ENCODE measurements around the gene TSTD1.
"Not testable (repeated sequence)": the region's sequence is repeated elsewhere in the genome, so short reads cannot be mapped to it uniquely, and the experiment has no call there.

The TSTD1 gene

DNA sequence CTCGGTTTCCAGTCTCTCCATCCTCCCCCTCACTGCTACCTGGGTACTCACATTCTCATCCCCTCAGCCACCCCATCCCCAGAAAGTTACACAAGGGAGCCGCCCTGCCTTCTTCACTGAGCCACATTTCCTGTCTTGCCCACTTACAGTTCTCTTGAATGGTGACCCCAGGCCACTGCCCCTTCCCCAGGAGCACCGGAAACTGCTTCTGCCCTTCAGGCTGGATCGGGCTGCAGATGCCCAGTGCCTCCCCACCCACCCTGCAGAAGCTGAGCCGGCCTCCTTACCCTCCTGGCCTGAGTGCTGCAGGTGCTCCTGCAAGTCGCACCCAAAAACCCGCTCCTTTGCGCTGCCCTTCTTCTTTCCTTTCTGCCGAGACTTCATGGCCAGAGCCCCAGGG is 30.5 kb upstream of the TSTD1 start:
- TF ChIP-seq, protein P1, sequence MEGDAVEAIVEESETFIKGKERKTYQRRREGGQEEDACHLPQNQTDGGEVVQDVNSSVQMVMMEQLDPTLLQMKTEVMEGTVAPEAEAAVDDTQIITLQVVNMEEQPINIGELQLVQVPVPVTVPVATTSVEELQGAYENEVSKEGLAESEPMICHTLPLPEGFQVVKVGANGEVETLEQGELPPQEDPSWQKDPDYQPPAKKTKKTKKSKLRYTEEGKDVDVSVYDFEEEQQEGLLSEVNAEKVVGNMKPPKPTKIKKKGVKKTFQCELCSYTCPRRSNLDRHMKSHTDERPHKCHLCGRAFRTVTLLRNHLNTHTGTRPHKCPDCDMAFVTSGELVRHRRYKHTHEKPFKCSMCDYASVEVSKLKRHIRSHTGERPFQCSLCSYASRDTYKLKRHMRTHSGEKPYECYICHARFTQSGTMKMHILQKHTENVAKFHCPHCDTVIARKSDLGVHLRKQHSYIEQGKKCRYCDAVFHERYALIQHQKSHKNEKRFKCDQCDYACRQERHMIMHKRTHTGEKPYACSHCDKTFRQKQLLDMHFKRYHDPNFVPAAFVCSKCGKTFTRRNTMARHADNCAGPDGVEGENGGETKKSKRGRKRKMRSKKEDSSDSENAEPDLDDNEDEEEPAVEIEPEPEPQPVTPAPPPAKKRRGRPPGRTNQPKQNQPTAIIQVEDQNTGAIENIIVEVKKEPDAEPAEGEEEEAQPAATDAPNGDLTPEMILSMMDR (conservative IDR thresholded peaks at IDR 0.05; ENCODE audit: control insufficient read depth, insufficient read depth, low read depth, low read length), result no peak
- no peak for DNase-seq (ENCODE audit: low read depth)
- H3K4me3 ChIP-seq (ENCODE audit: control insufficient read depth, low read depth, low read length), result no peak overlapping the region

DNA sequence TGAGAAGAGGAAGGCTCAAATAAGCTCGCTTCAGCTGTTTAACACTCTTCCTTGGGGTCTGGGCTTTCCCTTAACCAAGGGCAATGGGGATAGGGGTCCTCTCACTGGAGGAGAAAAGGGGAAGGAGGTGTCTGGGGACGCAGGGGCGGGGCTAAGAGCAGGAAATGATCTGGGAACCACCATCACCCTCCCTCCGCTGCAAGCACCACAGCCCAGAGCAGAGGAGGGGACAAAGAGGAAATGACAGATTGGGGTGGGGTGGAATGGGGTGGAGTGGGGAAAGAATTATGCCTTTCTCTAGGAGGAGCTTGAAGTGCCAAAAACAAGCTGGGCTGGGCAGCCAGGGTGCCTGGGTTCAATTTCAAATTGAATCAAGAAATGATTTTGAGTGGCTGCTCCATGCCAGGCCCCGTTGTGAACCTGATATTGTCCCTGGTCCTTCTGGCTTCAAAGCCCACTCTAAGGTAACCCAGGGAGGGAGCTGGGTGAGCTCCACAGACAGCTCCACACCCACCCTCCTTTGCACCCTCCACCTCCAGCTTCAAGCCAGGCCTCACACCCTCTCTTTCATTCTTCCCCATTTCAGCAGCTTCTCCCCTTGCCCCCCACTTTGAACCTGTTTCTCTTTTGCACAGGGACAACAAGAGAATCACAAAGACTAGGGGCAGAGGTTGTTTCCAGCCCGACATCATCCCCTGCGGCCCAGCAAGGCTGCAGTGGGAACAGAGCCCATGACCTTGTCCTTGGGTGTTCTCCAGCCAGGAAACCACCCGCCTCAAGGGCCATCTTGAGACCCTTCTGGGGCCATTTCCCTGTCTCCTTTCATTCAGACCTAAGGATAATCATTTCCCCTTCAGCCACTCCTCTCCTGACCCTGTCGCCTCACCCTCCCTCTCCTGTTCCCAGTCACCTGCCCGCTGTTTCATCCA is 29.8 kb upstream of the TSTD1 start:
- H3K4me3 ChIP-seq (ENCODE audit: control insufficient read depth, low read depth, low read length), result no peak overlapping the region
- DNase-seq (ENCODE audit: low read depth), result no peak
- TF ChIP-seq, protein P1 (conservative IDR thresholded peaks at IDR 0.05; ENCODE audit: control insufficient read depth, insufficient read depth, low read depth, low read length), result no peak

DNA sequence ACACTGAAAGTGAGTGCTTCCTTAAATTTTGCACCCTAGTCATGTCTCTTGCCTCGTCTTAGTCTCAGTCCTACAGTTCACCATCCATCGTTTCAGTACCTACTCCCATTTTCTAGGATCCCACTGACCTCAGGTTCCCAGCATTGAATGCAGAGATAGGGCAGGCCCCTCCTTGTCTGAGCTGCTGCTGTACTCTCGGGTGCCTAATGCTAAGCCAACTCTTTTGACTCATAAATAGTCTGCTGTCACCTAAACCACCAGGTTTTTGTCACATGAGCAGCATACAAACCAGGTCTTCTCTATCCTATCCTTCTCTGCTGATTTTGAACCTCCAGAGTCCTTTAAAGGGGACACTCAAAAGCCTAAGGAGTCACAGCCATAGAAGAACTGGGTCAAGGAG is 27.9 kb upstream of the TSTD1 start:
- no peak overlapping the region for H3K4me3 ChIP-seq (ENCODE audit: control insufficient read depth, low read depth, low read length)
- TF ChIP-seq, protein P1 (conservative IDR thresholded peaks at IDR 0.05; ENCODE audit: control insufficient read depth, insufficient read depth, low read depth, low read length), result no peak
- DNase-seq (ENCODE audit: low read depth), result no peak

DNA sequence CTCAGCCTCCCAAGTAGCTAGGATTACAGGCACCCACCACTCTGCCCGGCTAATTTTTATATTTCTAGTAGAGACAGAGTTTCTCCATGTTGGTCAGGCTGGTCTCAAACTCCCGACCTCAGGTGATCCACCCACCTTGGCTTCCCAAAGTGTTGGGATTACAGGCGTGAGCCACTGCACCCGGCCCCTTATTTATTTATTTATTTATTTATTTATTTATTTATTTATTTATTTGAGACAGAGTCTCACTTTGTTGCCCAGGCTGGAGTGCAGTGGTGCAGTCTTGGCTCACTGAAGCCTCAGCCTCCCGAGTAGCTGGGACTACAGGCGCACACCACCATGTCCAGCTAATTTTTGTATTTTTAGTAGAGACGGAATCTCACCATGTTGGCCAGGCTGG is 26.9 kb upstream of the TSTD1 start:
- not testable (repeated sequence) for DNase-seq (ENCODE audit: low read depth); H3K4me3 ChIP-seq (ENCODE audit: control insufficient read depth, low read depth, low read length)

DNA sequence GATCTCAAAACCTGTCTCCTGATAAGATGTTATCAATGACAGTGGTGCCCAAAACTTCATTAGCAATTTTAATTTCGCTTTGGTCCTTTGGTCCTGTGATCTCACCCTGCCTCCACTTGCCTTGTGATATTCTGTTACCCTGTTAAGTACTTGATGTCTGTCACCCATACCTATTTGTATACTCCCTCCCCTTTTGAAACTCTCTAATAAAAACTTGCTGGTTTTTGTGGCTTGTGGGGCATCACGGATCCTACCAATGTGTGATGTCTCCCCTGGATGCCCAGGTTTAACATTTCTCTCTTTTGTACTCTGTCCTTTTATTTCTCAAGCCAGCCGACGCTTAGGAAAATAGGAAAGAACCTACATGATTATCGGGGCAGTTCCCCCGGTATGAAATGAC is 25.2 kb upstream of the TSTD1 start:
- DNase-seq (ENCODE audit: low read depth); H3K4me3 ChIP-seq (ENCODE audit: control insufficient read depth, low read depth, low read length): not testable (repeated sequence)

DNA sequence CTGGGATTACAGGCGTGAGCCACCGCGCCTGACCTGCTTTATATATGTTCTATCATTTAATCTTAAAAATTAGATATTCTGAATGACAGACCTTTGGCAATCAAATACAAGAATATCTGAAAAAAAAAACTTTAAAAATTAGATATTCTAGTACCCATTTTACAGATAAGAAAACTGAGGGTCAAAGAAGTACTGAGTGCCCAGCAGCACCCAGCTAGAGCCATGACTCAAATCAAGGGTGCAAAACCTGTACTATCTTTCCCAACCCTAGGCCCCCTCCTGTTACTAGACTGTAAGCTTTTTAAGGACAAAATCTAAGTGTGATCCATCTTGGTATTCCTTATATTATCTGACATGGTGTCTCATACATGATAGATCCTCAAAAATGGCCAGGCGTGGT is 22.7 kb upstream of the TSTD1 start:
- TF ChIP-seq, protein P1 (conservative IDR thresholded peaks at IDR 0.05; ENCODE audit: control insufficient read depth, insufficient read depth, low read depth, low read length), result no peak
- DNase-seq (ENCODE audit: low read depth), result no peak
- no peak overlapping the region for H3K4me3 ChIP-seq (ENCODE audit: control insufficient read depth, low read depth, low read length)

DNA sequence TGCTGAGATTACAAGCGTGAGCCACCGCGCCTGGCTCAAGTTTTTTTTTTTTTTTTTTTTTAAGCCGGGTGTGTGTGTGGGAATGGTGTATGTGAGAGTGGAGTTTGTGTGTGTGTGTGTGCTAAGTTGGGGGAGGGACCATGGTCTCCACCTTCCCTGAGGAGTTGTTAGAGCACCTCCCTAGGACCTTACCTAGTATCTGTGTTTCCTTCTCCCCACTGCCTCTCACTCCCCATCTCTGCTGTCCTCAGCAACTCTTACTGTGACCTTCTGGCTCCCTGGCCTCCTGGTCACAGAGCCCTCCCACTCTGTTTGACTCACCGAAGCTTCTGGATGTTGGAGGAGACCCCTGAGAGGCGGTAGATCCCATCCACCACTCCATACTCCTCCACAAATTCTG is 20.5 kb upstream of the TSTD1 start:
- TF ChIP-seq, protein P1 (conservative IDR thresholded peaks at IDR 0.05; ENCODE audit: control insufficient read depth, insufficient read depth, low read depth, low read length), result no peak
- DNase-seq (ENCODE audit: low read depth), result no peak
- H3K4me3 ChIP-seq (ENCODE audit: control insufficient read depth, low read depth, low read length), result no peak overlapping the region

DNA sequence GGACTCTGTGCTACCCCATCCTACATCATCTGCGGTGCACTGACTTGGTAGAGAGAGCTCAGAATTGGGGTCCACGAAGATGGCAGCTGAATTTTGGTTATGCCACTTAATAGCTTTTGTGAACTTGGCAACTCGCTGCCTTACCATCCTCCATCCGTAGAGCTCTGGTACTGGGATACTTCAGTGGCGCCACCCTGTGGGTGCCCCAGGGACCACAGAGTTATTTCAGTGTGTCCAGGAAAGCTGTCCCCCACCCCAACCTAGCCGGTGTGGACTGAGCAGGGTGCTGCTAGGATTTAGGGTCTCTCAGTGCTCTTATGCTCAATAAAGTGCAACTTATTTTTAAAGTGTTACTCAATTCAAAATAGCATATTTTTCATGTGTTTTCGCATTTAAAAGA is 16.0 kb upstream of the TSTD1 start:
- H3K4me3 ChIP-seq (ENCODE audit: control insufficient read depth, low read depth, low read length), result no peak overlapping the region
- no peak for DNase-seq (ENCODE audit: low read depth)
- TF ChIP-seq, protein P1 (conservative IDR thresholded peaks at IDR 0.05; ENCODE audit: control insufficient read depth, insufficient read depth, low read depth, low read length), result peak; percentile 12
